ENCODE measurements around the gene JMJD6. TPM values are rescaled to one million over a fixed set of nuclear protein-coding genes. Genes with fewer than 3 reads are reported as not detected.
"Not testable (repeated sequence)": the region's sequence is repeated elsewhere in the genome, so short reads cannot be mapped to it uniquely, and the experiment has no call there.

Gene JMJD6
- total and polyA plus RNA-seq, 8 donors = 9.3 to 47.3 (median 23.0) TPM

- no peak for DNase-seq
- no peaks in the 10 kb centered on the region for H3K9me3 ChIP-seq
- H3K27ac ChIP-seq = no peak overlapping the region
- no peaks in the 10 kb centered on the region for H3K27me3 ChIP-seq
- H3K4me3 ChIP-seq = no peak overlapping the region
- peaks cover 25 to 72% (median 63%) of the 10 kb centered on the region in 4 donors for H3K36me3 ChIP-seq
- TF ChIP-seq EP300 (IDR thresholded peaks at IDR 0.05) (no peak), CTCF (IDR thresholded peaks at IDR 0.05) (no peak), POLR2A (IDR thresholded peaks at IDR 0.05) (no peak), POLR2AphosphoS5 (IDR thresholded peaks at IDR 0.05) (no peak)
- H3K4me1 ChIP-seq = peaks cover 0 to 4% (median 0%) of the 10 kb centered on the region in 4 donors
- intact Hi-C loops (cut with DNase I; ENCODE audit: low total_unique reads) = no loop called here
- 87 to 97% (median 95%) methylated on average over 3 of the region's 3 CpGs for WGBS, 5 donors
Measured at GRCh38 chr17:76751416-76751993, 25.1 kb upstream of the JMJD6 start.

- peaks cover 35 to 75% (median 67%) of the 10 kb centered on the region in 4 donors for H3K36me3 ChIP-seq
- H3K4me3 ChIP-seq = no peak overlapping the region
- no peak for DNase-seq
- no peaks in the 10 kb centered on the region for H3K9me3 ChIP-seq
- intact Hi-C loops (cut with DNase I; ENCODE audit: low total_unique reads) = no loop called here
- WGBS, 5 donors = 95 to 100% (median 100%) methylated on average over 1 of the region's 1 CpG
- H3K4me1 ChIP-seq = peaks cover 0 to 4% (median 0%) of the 10 kb centered on the region in 4 donors
- no peak for TF ChIP-seq POLR2A (IDR thresholded peaks at IDR 0.05)
- no peak for TF ChIP-seq CTCF (IDR thresholded peaks at IDR 0.05)
- TF ChIP-seq EP300 (IDR thresholded peaks at IDR 0.05) = no peak
- no peak for TF ChIP-seq POLR2AphosphoS5 (IDR thresholded peaks at IDR 0.05)
- no peaks in the 10 kb centered on the region for H3K27me3 ChIP-seq
- no peak overlapping the region for H3K27ac ChIP-seq
Measured at GRCh38 chr17:76748657-76749056, 22.3 kb upstream of the JMJD6 start.

GRCh38 chr17:76747716-76748363 is 21.4 kb upstream of the JMJD6 start:
- TF ChIP-seq EP300 (IDR thresholded peaks at IDR 0.05) (no peak), CTCF (IDR thresholded peaks at IDR 0.05) (no peak), POLR2AphosphoS5 (IDR thresholded peaks at IDR 0.05) (no peak), POLR2A (IDR thresholded peaks at IDR 0.05) (no peak)
- Histone ChIP-seq H3K4me1 (peaks cover 0 to 4% (median 0%) of the 10 kb centered on the region in 4 donors), H3K27me3 (no peaks in the 10 kb centered on the region), H3K27ac (no peak overlapping the region), H3K36me3 (peaks cover 31 to 77% (median 68%) of the 10 kb centered on the region in 4 donors), H3K9me3 (no peaks in the 10 kb centered on the region), H3K4me3 (no peak overlapping the region)
- 68 to 80% (median 77%) methylated on average over 9 of the region's 9 CpGs for WGBS, 5 donors
- DNase-seq = no peak
- intact Hi-C loops (cut with DNase I; ENCODE audit: low total_unique reads) = no loop called here

- H3K4me3 ChIP-seq; H3K27ac ChIP-seq; H3K27me3 ChIP-seq; intact Hi-C loops (cut with DNase I; ENCODE audit: low total_unique reads); H3K4me1 ChIP-seq; H3K9me3 ChIP-seq; DNase-seq: not testable (repeated sequence)
- H3K36me3 ChIP-seq = peaks cover 39 to 82% (median 77%) of the 10 kb centered on the region in 4 donors
- 93 to 96% (median 95%) methylated on average over 6 of the region's 6 CpGs for whole genome bisulfite sequencing, 5 donors
Measured at GRCh38 chr17:76745785-76746184, 19.4 kb upstream of the JMJD6 start.

GRCh38 chr17:76744747-76745146 is 18.3 kb upstream of the JMJD6 start:
- no peak overlapping the region for H3K27ac ChIP-seq
- no peak overlapping the region for H3K4me3 ChIP-seq
- H3K36me3 ChIP-seq = peaks cover 39 to 82% (median 76%) of the 10 kb centered on the region in 4 donors
- no peak for TF ChIP-seq POLR2A (IDR thresholded peaks at IDR 0.05)
- TF ChIP-seq POLR2AphosphoS5 (IDR thresholded peaks at IDR 0.05) = no peak
- no peak for TF ChIP-seq CTCF (IDR thresholded peaks at IDR 0.05)
- TF ChIP-seq EP300 (IDR thresholded peaks at IDR 0.05) = no peak
- DNase-seq = no peak
- intact Hi-C loops (cut with DNase I; ENCODE audit: low total_unique reads) = no loop called here
- H3K27me3 ChIP-seq = no peaks in the 10 kb centered on the region
- H3K4me1 ChIP-seq = peaks cover 7 to 16% (median 10%) of the 10 kb centered on the region in 4 donors
- 75 to 100% (median 98%) methylated on average over 2 of the region's 2 CpGs for whole genome bisulfite sequencing, 5 donors
- H3K9me3 ChIP-seq = no peaks in the 10 kb centered on the region
